ENCODE measurements around the gene NEK1. TPM values are rescaled to one million over a fixed set of nuclear protein-coding genes. Genes with fewer than 3 reads are reported as not detected.

The NEK1 gene
- total and polyA plus RNA-seq, 2 of the 8 experiments (the other 6 are each of a cell fraction or from before 2014, with no cell fraction given): 3.9 to 11.7 TPM

GRCh38 chr4:169414913-169415312, 197.5 kb downstream of the NEK1 start (continued):
- no peak for TF ChIP-seq EP300 (IDR thresholded peaks at IDR 0.05; ENCODE audit: borderline replicate concordance in 1 of 2, low read depth in 2 of 2, low read length in 2 of 2)
- TF ChIP-seq SP1 (IDR thresholded peaks at IDR 0.05; ENCODE audit: low read depth, low read length): no peak
- no peak for TF ChIP-seq RNF2 (IDR thresholded peaks at IDR 0.05; ENCODE audit: borderline replicate concordance, low read depth, low read length, missing control alignments, poor library complexity, severe bottlenecking)
